ENCODE results near the gene VPS29.
"Not testable (repeated sequence)": the region's sequence is repeated elsewhere in the genome, so short reads cannot be mapped to it uniquely, and the experiment has no call there.

The VPS29 gene

GRCh38 chr12:110461189-110461588, 40.7 kb downstream of the VPS29 start:
- H3K27ac ChIP-seq (ENCODE audit: low read depth, low read length); H3K9ac ChIP-seq (ENCODE audit: low read length); H3K4me3 ChIP-seq (ENCODE audit: low read length); H3K36me3 ChIP-seq (ENCODE audit: control insufficient read depth, insufficient read depth, low read length); H3K27me3 ChIP-seq (ENCODE audit: control insufficient read depth, insufficient read depth, low read length); H3K4me1 ChIP-seq (ENCODE audit: control insufficient read depth, insufficient read depth, low read length): not testable (repeated sequence)

DNA sequence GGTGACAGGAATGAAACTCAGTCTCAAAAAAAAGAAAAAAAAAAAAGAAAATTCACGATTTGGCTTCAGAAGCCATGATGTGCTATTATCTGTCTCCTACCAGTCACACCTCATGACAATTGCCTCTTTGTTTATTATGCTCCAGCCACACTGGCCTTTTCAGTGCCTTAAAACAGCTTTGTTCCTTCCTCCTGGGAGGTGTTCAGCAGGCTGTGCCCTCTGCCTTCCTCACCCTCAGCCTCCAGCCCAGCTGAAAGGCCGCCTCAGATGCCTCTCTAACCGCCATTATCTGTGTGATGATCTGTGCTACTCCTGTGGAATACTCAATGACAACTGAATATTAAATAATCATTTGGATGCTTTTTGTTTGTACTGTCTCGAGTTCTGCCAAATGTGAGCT, 43.2 kb downstream of the VPS29 start:
- no peak overlapping the region for H3K4me3 ChIP-seq (ENCODE audit: low read length)
- no peaks in the 10 kb centered on the region for H3K27me3 ChIP-seq (ENCODE audit: control insufficient read depth, insufficient read depth, low read length)
- H3K36me3 ChIP-seq (ENCODE audit: control insufficient read depth, insufficient read depth, low read length), result peaks cover 9% of the 10 kb centered on the region
- no peaks in the 10 kb centered on the region for H3K4me1 ChIP-seq (ENCODE audit: control insufficient read depth, insufficient read depth, low read length)
- H3K9ac ChIP-seq (ENCODE audit: low read length), result no peak overlapping the region
- H3K27ac ChIP-seq (ENCODE audit: low read depth, low read length), result no peak overlapping the region

DNA sequence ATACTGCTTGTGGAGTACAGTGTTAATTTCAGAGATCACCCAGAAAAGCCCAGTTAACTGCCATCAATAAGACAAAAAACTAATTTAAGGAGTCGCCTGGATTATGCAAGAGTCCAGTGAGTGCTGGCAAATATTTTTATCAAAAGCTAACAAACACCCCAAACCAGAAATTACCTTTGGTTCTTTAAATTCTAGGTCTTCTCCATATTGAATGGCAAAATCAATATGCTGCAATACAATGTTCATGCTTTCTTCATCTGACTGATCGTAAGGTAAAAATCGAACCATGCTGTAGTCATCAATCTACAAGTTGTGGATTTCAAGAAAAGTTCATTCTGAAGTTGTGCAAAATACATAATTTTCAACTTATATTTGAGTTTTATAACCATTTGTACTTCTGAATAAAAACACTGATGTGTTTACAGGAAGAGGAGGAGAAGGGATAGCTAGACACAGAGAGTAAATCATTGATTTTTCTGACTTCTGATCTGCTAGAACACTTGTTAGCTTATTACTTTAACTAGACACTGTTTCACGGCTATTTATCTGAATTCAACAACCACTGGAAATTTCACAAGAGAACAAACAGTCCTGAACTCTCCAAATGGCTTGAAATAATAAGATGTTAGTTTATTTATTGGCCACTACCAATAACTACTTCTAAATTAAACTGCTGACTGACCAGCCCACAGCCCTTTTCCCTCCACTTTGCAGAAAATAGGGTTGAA, 48.2 kb downstream of the VPS29 start:
- H3K36me3 ChIP-seq (ENCODE audit: control insufficient read depth, insufficient read depth, low read length), result no peaks in the 10 kb centered on the region
- no peaks in the 10 kb centered on the region for H3K27me3 ChIP-seq (ENCODE audit: control insufficient read depth, insufficient read depth, low read length)
- peaks cover 3% of the 10 kb centered on the region for H3K4me1 ChIP-seq (ENCODE audit: control insufficient read depth, insufficient read depth, low read length)
- no peak overlapping the region for H3K27ac ChIP-seq (ENCODE audit: low read depth, low read length)
- no peak overlapping the region for H3K9ac ChIP-seq (ENCODE audit: low read length)
- H3K4me3 ChIP-seq (ENCODE audit: low read length), result no peak overlapping the region

DNA sequence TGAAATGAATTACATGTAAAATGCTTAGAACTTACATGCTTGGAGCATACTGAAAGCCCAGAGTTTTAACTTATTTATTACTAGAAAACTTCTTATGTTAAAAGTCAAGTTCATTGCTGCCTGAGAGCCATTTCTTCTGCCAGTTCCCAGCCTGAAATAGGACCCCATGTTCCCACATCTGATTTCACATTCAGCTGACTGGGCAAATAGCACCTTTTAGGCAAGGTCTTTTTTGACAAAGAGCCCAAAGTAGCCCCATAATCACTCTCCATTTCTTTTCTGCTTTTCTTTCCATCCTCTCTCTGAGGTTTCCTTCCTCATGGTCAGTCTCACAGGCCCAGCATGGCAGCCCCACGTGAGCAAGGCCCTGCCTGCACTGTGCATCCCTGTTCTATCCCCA, 50.6 kb downstream of the VPS29 start:
- Histone ChIP-seq H3K9ac (ENCODE audit: low read length) (no peak overlapping the region), H3K4me3 (ENCODE audit: low read length) (no peak overlapping the region), H3K27me3 (ENCODE audit: control insufficient read depth, insufficient read depth, low read length) (no peaks in the 10 kb centered on the region), H3K4me1 (ENCODE audit: control insufficient read depth, insufficient read depth, low read length) (peaks cover 3% of the 10 kb centered on the region), H3K27ac (ENCODE audit: low read depth, low read length) (no peak overlapping the region), H3K36me3 (ENCODE audit: control insufficient read depth, insufficient read depth, low read length) (no peaks in the 10 kb centered on the region)

DNA sequence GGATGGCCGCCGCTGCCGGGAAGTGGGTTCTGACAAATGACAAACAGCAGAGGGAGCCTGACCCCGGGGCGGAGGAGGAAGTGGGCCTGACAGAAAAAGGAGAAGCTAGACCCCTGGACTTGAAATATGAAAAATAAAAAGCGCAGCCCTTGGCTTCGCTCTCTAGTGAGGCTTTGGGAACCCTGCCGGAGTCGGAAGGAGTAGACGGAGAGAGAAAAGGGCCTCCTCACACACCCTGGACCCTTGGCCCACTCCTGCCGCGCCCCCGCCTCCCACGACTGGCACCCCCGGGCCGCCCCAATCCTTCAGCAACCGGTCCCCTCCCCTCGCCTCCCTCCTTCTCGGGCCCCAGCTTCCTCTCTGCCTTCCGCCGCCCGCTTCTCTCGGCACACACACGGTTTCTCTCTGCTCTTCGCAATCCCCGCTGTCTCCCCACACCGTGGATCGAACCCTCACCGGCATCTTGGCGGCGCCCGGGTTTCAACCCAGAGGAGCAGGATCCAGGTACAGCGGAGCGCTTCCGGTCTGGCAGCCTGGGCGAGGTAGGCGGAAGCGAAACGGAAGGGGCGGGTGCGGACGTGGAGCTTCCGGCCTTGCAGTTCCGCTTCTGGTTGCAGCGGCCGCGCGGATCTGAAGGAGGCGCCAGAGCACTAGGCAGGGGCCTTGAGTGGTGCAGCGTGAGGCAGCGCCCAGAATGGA, 52.0 kb downstream of the VPS29 start, which contains the start of gene ARPC3:
Gene ARPC3, minus strand, starts transcription at position 539 of the 699 bp plus-strand sequence. Its CDS starts 77 bp downstream, at position 462.
- Histone ChIP-seq H3K27me3 (ENCODE audit: control insufficient read depth, insufficient read depth, low read length) (no peaks in the 10 kb centered on the region), H3K4me3 (ENCODE audit: low read length) (peak within 1 kb of the TSS; percentile 86), H3K36me3 (ENCODE audit: control insufficient read depth, insufficient read depth, low read length) (no peaks in the 10 kb centered on the region), H3K4me1 (ENCODE audit: control insufficient read depth, insufficient read depth, low read length) (peaks cover 3% of the 10 kb centered on the region), H3K9ac (ENCODE audit: low read length) (peak within 1 kb of the TSS; percentile 75), H3K27ac (ENCODE audit: low read depth, low read length) (peak within 1 kb of the TSS; percentile 91)

DNA sequence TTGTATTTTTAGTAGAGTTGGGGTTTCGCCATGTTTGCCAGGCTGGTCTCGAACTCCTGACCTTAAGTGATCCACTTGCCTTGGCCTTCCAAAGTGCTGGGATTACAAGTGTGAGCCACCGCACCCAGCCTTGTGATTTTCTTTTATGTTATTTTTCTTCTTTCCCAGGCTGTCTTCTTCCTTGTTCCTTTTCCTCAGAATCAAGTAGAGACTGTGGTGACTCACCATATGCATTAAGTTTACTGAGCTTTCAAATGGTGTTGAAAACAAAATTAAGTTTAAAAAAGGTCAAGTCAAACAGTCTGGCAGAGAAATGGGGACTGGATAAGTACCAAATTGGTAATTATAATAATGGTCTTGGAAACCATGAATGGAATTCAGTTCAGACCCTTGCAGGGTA, 57.5 kb downstream of the VPS29 start:
- Histone ChIP-seq H3K4me1 (ENCODE audit: control insufficient read depth, insufficient read depth, low read length) (peaks cover 3% of the 10 kb centered on the region), H3K36me3 (ENCODE audit: control insufficient read depth, insufficient read depth, low read length) (peaks cover 12% of the 10 kb centered on the region), H3K4me3 (ENCODE audit: low read length) (no peak overlapping the region), H3K27ac (ENCODE audit: low read depth, low read length) (no peak overlapping the region), H3K27me3 (ENCODE audit: control insufficient read depth, insufficient read depth, low read length) (no peaks in the 10 kb centered on the region), H3K9ac (ENCODE audit: low read length) (no peak overlapping the region)

All from rectal smooth muscle tissue (tissue), 1 donor.